GM12878 (cell line): ENCODE measurements around the gene MIER3. TPM values are rescaled to one million over a fixed set of nuclear protein-coding genes. Genes with fewer than 3 reads are reported as not detected.

Experiments
- ATAC-seq: fragments of 200-7000 bp; cut with Tn5 transposase; 3 replicates; pipeline ENCODE4 v1.9.1; 2020; ENCODE audit warnings: mild to moderate bottlenecking, moderate library complexity
- BruUV-seq: library from RNA; stranded (reverse); fragments of 400-500 nt; replicated peaks from 2 replicates; lab custom pipeline; 2021; lab: Mats Ljungman, UMichigan
- CTCF ChIA-PET: fragments of 300-600 bp; sonication (Branson Sonifier 250); formaldehyde crosslinking; extraction: SDS; loops from one replicate; lab custom pipeline; 2021; ENCODE audit warnings: inconsistent platforms; lab: Yijun Ruan, JAX
- POLR2A ChIA-PET: fragments of 350-600 bp; formaldehyde crosslinking; extraction: SDS; loops from one replicate; lab custom pipeline; 2021; ENCODE audit warnings: inconsistent platforms; lab: Charles Lee
- RAD21 ChIA-PET: fragments of 300-600 bp; sonication (Branson Sonifier 250); formaldehyde crosslinking; loops from one replicate; lab custom pipeline; 2023; ENCODE audit warnings: antibody characterized with exemption; ENCODE audit not compliant: unreplicated experiment; lab: Charles Lee
- SMC1A ChIA-PET: fragments of 300-600 bp; sonication (Branson Sonifier 250); formaldehyde crosslinking; loops from one replicate; lab custom pipeline; 2023; ENCODE audit not compliant: unreplicated experiment, uncharacterized antibody; lab: Charles Lee
- DNase-seq: peaks from one replicate; pipeline ENCODE4 v3.0.0-alpha.2; 2011; ENCODE audit warnings: low read depth, low spot score
- FAIRE-seq: peaks from 3 replicates; lab custom pipeline; 2011; peaks lifted over from hg19 to GRCh38; lab: Jason Lieb, UNC
- H2AFZ ChIP-seq: 2 replicates; pipeline ENCODE4 v1.6.0; 2011; ENCODE audit warnings: low read depth, low read length, control low read depth; ENCODE audit not compliant: control insufficient read depth
- H3K27ac ChIP-seq: 2 replicates; pipeline ENCODE4 v1.5.1; 2011; ENCODE audit warnings: control low read depth; ENCODE audit not compliant: control insufficient read depth, insufficient read depth
- H3K27me3 ChIP-seq, 2 experiments: replicated peaks in 1 of 2; 2 replicates each; pipeline versions ENCODE4 v1.6.0 to v1.6.1; 2011; ENCODE audit warnings: low read length in 1 of 2; ENCODE audit not compliant: control insufficient read depth in 2 of 2, insufficient read depth in 2 of 2
- H3K36me3 ChIP-seq, 2 experiments: 2 replicates each; pipeline ENCODE4 v1.5.1; 2011; ENCODE audit warnings: low read length in 1 of 2; ENCODE audit not compliant: control insufficient read depth in 2 of 2, insufficient read depth in 2 of 2
- H3K4me1 ChIP-seq: 2 replicates; pipeline ENCODE4 v1.6.1; 2011; ENCODE audit warnings: mild to moderate bottlenecking, low read length, moderate library complexity, mixed read lengths; ENCODE audit not compliant: control insufficient read depth, insufficient read depth
- H3K4me2 ChIP-seq: 2 replicates; pipeline ENCODE4 v1.6.0; 2011; ENCODE audit warnings: control low read depth; ENCODE audit not compliant: control insufficient read depth, insufficient read depth
- H3K4me3 ChIP-seq: fragments of 200-600 bp; sonication (generic); 2 replicates; pipeline ENCODE4 v1.5.1; 2016
- H3K79me2 ChIP-seq: 2 replicates; pipeline ENCODE4 v1.6.0; 2011; ENCODE audit warnings: low read length; ENCODE audit not compliant: control insufficient read depth, insufficient read depth
- H3K9ac ChIP-seq: 2 replicates; pipeline ENCODE4 v1.8.0; 2011; ENCODE audit warnings: low read length, control low read depth, mixed read lengths; ENCODE audit not compliant: control insufficient read depth, insufficient read depth
- H3K9me3 ChIP-seq: replicated peaks from 3 replicates; pipeline ENCODE4 v1.5.1; 2011; ENCODE audit warnings: mild to moderate bottlenecking, low read length; ENCODE audit not compliant: control insufficient read depth, insufficient read depth
- H4K20me1 ChIP-seq: 2 replicates; pipeline ENCODE4 v1.6.0; 2011; ENCODE audit not compliant: control insufficient read depth, insufficient read depth
- BMI1 ChIP-seq: fragments of 450-650 bp; IDR thresholded peaks from 2 replicates; pipeline ENCODE4 v1.6.1; 2016; ENCODE audit warnings: mild to moderate bottlenecking, moderate library complexity, borderline replicate concordance
- EGR1 ChIP-seq, 2 experiments: IDR thresholded peaks; 1 replicate in 1 of 2; 2 replicates in 1 of 2; pipeline ENCODE4 v1.6.1; 2011 to 2012; ENCODE audit warnings: low read depth in 2 of 2, low read length in 2 of 2, borderline replicate concordance in 1 of 2, mild to moderate bottlenecking in 1 of 2, moderate library complexity in 1 of 2
- FOXK2 ChIP-seq: fragments of 450-650 bp; IDR thresholded peaks from 2 replicates; pipeline ENCODE4 v1.6.1; 2017; ENCODE audit warnings: mild to moderate bottlenecking, moderate library complexity
- FOXM1 ChIP-seq: IDR thresholded peaks from 2 replicates; pipeline ENCODE4 v1.6.1; 2012; ENCODE audit warnings: low read depth, mild to moderate bottlenecking, inconsistent platforms, low read length, moderate library complexity
- LARP7 ChIP-seq: fragments of 450-650 bp; IDR thresholded peaks from 2 replicates; pipeline ENCODE4 v1.6.1; 2017; ENCODE audit warnings: mild to moderate bottlenecking
- MEF2A ChIP-seq: IDR thresholded peaks from 2 replicates; pipeline ENCODE4 v1.6.1; 2011; ENCODE audit warnings: low read depth, mild to moderate bottlenecking, low read length, moderate library complexity; ENCODE audit not compliant: insufficient read depth
- NBN ChIP-seq: fragments of 450-650 bp; IDR thresholded peaks from 2 replicates; pipeline ENCODE4 v1.6.1; 2016
- NFIC ChIP-seq: IDR thresholded peaks from 2 replicates; pipeline ENCODE4 v1.6.1; 2012; ENCODE audit warnings: low read depth, mild to moderate bottlenecking, inconsistent platforms, low read length, moderate library complexity
- RBBP5 ChIP-seq: fragments of 200-600 bp; sonication (generic); conservative IDR thresholded peaks from 2 replicates; pipeline ENCODE4 v1.6.1; 2016
- RCOR1 ChIP-seq: conservative IDR thresholded peaks from 2 replicates; pipeline ENCODE4 v1.6.1; 2012; ENCODE audit warnings: low read depth, low read length, improper control_type of control experiment
- RELA ChIP-seq: fragments of 450-650 bp; IDR thresholded peaks from 2 replicates; pipeline ENCODE4 v1.8.0; 2014; ENCODE audit warnings: borderline replicate concordance; ENCODE audit not compliant: partially characterized antibody
- SREBF1 ChIP-seq: IDR thresholded peaks from 2 replicates; pipeline ENCODE4 v1.6.1; 2012; ENCODE audit warnings: mild to moderate bottlenecking, low read length
- YY1 ChIP-seq: IDR thresholded peaks from 2 replicates; pipeline ENCODE4 v1.6.1; 2011; ENCODE audit warnings: low read depth, mild to moderate bottlenecking, low read length
- ZBTB40 ChIP-seq: fragments of 450-650 bp; IDR thresholded peaks from 2 replicates; pipeline ENCODE4 v1.6.1; 2016; ENCODE audit warnings: mild to moderate bottlenecking, moderate library complexity, borderline replicate concordance
- ZNF384 ChIP-seq: IDR thresholded peaks from 2 replicates; pipeline ENCODE4 v1.6.1; 2012; ENCODE audit warnings: low read depth, mild to moderate bottlenecking, low read length, improper control_type of control experiment, borderline replicate concordance
- ZNF622 ChIP-seq: fragments of 450-650 bp; IDR thresholded peaks from 2 replicates; pipeline ENCODE4 v1.6.1; 2017; ENCODE audit warnings: mild to moderate bottlenecking, inconsistent platforms
- ZSCAN29 ChIP-seq: fragments of 450-650 bp; IDR thresholded peaks from 2 replicates; pipeline ENCODE4 v1.6.1; 2017; ENCODE audit warnings: mild to moderate bottlenecking, moderate library complexity
- WGBS: methylation state at CpG from one replicate; pipeline ENCODE4 v1.1.6; 2016; ENCODE audit warnings: low lambda C conversion rate; ENCODE audit not compliant: insufficient replicate concordance, insufficient coverage; ENCODE audit errors: missing lambda C conversion rate; 5-methylcytosine and 5-hydroxymethylcytosine counted together
- in situ Hi-C: fragments of 300-500 bp; cut with MboI; formaldehyde crosslinking; loops from 9 replicates; pipeline ENCODE4 v1.14.3; 2018; ENCODE audit warnings: mixed read lengths
- intact Hi-C: fragments of 100-400 bp; cut with micrococcal nuclease; formaldehyde crosslinking; loops from one replicate; pipeline ENCODE4 v1.14.2; 2022; ENCODE audit not compliant: unreplicated experiment
- polyA plus RNA-seq, 11 experiments: library from polyadenylated mRNA; depleted of rRNA in 4 of 11; unstranded in 6 of 11; stranded (reverse) in 5 of 11; fragments of >200 nt; fragmentation: Nextera tagmentation in 4 of 11; fragmentation: Illumina TruSeq in 1 of 11; extraction: Ambion mirVana in 4 of 11; extraction: Trizol in 1 of 11; gene quantifications; 1 replicate in 1 of 11; 2 replicates in 10 of 11; pipeline versions ENCODE4 v1.2.1 to v1.2.3, GENCODE V29; 2011 to 2016; ENCODE audit warnings: inconsistent platforms in 2 of 11, missing spikeins in 2 of 11, low read depth in 1 of 11
- total RNA-seq, 4 experiments: library from RNA; depleted of rRNA in 3 of 4; stranded (reverse); fragments of >200 nt in 3 of 4; fragmentation: Illumina TruSeq in 1 of 4; extraction: Trizol in 1 of 4; gene quantifications; 2 replicates each; pipeline versions ENCODE4 v1.2.1 to v1.2.3, GENCODE V29; 2013 to 2021

MIER3 gene
- total and polyA plus RNA-seq, 10 of the 15 experiments (the other 5 are each of a cell fraction or from before 2014, with no cell fraction given) = 2.9 to 14.6 (median 7.2) TPM

- Histone ChIP-seq H3K27ac (no peak overlapping the region), H4K20me1 (no peaks in the 10 kb centered on the region), H3K79me2 (no peaks in the 10 kb centered on the region), H2AFZ (no peak overlapping the region), H3K4me2 (no peak overlapping the region), H3K4me1 (no peaks in the 10 kb centered on the region), H3K27me3 (peaks cover 0 to 2% of the 10 kb centered on the region in 2 experiments; a peak in 3 of 4 replicates), H3K36me3 (no peaks in the 10 kb centered on the region), H3K9ac (no peak overlapping the region), H3K9me3 (no peaks in the 10 kb centered on the region), H3K4me3 (no peak overlapping the region)
- FAIRE-seq = no peak
- no peak for TF ChIP-seq ZSCAN29
- no peak for TF ChIP-seq YY1
- TF ChIP-seq ZBTB40 = no peak
- no peak for TF ChIP-seq EGR1 (IDR thresholded peaks at IDR 0.05; ENCODE audit: borderline replicate concordance in 1 of 2, low read depth in 2 of 2, low read length in 2 of 2)
- TF ChIP-seq RBBP5 = no peak
- no peak for TF ChIP-seq NFIC
- no peak for TF ChIP-seq ZNF622
- TF ChIP-seq RCOR1 = no peak
- TF ChIP-seq FOXM1 = no peak
- no peak for TF ChIP-seq BMI1
- TF ChIP-seq NBN = no peak
- TF ChIP-seq FOXK2 = no peak
- TF ChIP-seq MEF2A = no peak
- TF ChIP-seq RELA = no peak
- no peak for TF ChIP-seq ZNF384
- no peak for TF ChIP-seq LARP7
- TF ChIP-seq SREBF1 = no peak
- ChIA-PET SMC1A (no interaction called here), CTCF (no interaction called here), POLR2A (no interaction called here), RAD21 (no interaction called here)
- no peak for DNase-seq
- no TSS peak for BruUV-seq
- ATAC-seq = no peak
- 23% methylated on average over 2 of the region's 2 CpGs for WGBS
- in situ Hi-C loops = no loop called here
- intact Hi-C loops = no loop called here
Measured at GRCh38 chr5:56958595-56958994, 6.7 kb upstream of the MIER3 start.
